Ovary (tissue), 3 donors: ENCODE measurements around the gene UAP1L1.
"Not testable (repeated sequence)": the region's sequence is repeated elsewhere in the genome, so short reads cannot be mapped to it uniquely, and the experiment has no call there.

Source experiments
- POLR2A ChIP-seq: fragments of 450-650 bp; IDR thresholded peaks from one replicate; pipeline ENCODE4 v1.6.1; 2017; ENCODE audit warnings: antibody characterized with exemption, mild to moderate bottlenecking, moderate library complexity
- TF ChIP-seq, protein P1 (sequence below), 3 donors: fragments of 450-650 bp in 2 of 3; fragments of 200-600 bp in 1 of 3; IDR thresholded peaks; one replicate each; pipeline versions ENCODE4 v1.5.1 to v1.8.0; 2016 to 2022; ENCODE audit warnings: antibody characterized with exemption in 3 of 3, mild to moderate bottlenecking in 1 of 3
- donor health status: DM: no; HTN: no; CAD: no.

DNA sequence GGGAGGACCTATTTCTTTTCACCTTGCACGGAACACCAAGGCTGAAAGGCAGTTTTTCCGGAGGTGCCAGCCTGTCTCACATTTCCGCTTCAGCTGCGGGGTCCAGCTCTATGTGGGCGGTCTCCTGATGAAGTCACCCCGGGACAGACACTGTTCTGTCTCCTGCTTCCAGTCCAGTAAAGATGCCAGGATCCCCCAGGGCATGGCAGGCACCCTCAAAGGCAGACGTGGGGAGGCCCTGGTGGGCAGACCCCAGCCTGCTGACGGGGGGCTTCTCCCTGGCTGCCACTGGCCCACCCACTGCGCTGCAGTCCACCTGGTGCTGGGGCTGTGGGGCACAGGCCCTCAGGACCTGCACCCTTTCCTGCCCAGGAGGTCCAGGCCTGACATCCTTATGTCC lies 14.5 kb upstream of the UAP1L1 start:
- TF ChIP-seq, protein P1, sequence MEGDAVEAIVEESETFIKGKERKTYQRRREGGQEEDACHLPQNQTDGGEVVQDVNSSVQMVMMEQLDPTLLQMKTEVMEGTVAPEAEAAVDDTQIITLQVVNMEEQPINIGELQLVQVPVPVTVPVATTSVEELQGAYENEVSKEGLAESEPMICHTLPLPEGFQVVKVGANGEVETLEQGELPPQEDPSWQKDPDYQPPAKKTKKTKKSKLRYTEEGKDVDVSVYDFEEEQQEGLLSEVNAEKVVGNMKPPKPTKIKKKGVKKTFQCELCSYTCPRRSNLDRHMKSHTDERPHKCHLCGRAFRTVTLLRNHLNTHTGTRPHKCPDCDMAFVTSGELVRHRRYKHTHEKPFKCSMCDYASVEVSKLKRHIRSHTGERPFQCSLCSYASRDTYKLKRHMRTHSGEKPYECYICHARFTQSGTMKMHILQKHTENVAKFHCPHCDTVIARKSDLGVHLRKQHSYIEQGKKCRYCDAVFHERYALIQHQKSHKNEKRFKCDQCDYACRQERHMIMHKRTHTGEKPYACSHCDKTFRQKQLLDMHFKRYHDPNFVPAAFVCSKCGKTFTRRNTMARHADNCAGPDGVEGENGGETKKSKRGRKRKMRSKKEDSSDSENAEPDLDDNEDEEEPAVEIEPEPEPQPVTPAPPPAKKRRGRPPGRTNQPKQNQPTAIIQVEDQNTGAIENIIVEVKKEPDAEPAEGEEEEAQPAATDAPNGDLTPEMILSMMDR (IDR thresholded peaks at IDR 0.05): not testable (repeated sequence)
- not testable (repeated sequence) for TF ChIP-seq POLR2A
